NOMO-1 (cell line): Measurements from ENCODE around the gene CELA2B.
"Not testable (repeated sequence)": the region's sequence is repeated elsewhere in the genome, so short reads cannot be mapped to it uniquely, and the experiment has no call there.

Experiments used
- DNase-seq, 2 experiments: peaks; one replicate each; lab custom pipeline; 2025; ENCODE audit not compliant: unreplicated experiment in 2 of 2; lab: John Stamatoyannopoulos, UW

The CELA2B gene

DNA sequence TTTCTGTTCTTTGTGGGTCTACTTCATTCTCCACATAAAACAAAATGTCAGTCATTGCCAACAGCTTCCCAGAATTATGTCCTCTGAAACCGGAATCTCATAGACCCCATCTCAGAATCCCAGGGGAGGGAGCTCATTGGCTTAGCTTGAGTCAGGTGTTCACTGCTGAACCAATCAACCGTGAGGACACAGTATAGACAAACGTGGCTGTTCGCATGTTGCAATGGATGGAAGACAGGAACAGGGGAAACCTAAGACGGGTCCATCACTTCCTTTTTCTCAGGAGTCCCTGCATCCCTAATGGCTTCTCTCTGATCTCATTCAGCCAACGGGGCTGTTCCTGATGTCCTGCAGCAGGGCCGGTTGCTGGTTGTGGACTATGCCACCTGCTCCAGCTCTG, 10.2 kb upstream of the CELA2B start:
- peak in 1 of 2 experiments; percentile 15 for DNase-seq

DNA sequence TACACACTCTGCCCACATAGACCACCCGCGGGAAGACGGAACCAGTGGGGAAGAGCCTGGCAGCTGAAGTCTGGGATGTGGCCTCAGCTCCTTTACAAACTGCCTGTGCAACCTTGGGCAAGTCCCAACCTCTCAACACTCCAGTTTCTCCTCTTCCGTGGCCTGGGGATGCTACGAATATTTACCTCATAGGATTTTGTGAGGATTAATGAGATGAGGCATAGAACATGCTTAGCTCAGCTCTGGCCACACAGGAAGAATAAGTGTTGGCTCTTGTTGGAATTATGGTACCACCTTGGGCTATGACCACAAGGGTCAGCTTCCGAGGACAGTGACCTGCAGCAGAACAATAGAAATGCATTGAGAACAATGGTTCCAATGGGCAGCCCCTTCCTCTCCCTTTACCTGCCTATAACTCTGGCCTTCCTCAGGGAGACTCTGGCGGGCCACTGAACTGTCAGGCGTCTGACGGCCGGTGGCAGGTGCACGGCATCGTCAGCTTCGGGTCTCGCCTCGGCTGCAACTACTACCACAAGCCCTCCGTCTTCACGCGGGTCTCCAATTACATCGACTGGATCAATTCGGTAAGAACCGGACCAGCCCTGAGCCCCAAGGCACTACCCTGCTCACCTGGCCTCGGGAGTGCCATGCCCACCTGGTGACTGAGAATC, 8.8 kb upstream of the CELA2B start:
- DNase-seq = not testable (repeated sequence)

DNA sequence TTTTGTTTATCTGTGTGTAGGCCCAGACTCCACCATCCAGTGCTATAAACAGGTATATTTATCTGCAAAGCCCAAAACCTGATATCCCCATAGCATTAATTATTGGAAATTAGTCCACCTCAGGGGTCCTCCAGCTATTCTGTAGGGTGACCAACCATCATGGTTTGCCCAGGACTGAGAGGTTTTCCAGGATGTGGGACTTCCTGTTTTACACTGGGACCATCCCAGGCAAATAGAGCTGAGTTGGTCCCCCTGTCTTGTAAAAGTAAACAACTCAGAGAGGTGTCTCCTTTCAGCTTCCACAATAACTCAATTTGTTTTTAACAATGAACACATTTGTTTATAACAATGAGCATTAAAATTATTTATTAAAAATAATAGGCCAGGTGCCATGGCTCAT, 7.8 kb upstream of the CELA2B start:
- DNase-seq = no peak

DNA sequence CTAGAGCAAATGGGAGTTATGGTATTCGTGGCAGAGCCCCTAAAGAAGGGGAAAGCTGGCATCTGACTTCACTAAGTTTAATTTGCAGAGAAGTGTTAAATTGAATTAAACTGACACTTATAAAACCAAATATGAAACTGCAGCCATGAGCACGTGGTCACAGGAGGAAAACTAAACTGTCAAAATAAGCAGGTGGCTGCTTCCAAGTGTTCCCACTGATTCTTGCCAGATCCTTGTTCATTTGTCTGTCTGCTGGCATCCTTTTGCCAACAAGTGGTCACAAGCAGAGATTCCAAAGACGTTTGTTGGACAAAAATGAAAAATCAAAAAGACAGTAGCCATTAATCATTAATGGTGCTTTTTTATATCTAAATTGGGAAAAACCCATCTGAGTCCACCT, 6.5 kb upstream of the CELA2B start:
- DNase-seq = no peak

DNA sequence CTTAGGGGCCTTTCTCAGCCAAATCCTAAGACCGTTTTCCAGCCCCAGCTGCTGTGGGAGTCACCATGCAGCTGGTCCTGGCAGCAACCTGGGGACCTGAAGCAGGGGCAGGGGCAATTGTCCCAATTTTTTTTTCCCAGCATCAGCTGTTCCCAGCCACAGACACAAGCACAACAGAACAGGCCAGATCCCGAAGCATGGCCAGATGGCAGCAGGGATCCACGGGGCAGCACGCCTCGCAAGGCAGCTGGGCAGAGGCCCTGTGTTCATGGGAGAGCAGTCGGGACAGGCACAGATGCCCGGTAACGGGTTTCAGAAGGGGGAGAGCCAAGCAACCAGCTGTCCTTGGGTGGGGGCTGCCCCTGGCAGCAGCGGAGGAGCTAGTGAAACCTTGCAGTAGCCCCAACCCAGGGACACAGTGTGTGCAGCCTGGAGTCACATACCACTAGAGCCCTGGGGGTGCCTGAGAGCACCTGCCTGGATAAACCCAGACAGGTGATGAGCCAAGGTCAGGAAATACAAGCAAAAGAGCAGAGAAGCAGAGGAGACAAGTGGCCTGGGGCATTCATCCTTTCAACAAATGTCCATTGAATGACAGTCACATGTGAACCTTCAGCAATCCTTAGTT, 6.0 kb upstream of the CELA2B start:
- DNase-seq = not testable (repeated sequence)

DNA sequence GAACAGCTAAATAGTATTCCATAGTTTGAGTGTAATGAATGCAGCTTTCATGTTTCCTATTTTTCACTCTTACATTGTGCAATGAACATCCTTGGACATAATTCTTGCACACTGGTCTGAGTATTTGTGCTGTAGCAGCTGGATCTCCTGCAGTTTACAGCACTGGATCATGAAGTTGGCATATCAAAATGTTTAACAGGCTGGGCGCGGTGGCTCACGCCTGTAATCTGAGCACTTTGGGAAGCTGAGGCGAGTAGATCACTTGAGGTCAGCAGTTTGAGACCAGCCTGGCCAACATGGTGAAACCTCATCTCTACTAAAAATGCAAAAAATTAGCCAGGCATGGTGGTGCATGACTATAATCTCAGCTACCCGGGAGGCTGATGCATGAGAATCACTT, 4.8 kb upstream of the CELA2B start:
- not testable (repeated sequence) for DNase-seq

DNA sequence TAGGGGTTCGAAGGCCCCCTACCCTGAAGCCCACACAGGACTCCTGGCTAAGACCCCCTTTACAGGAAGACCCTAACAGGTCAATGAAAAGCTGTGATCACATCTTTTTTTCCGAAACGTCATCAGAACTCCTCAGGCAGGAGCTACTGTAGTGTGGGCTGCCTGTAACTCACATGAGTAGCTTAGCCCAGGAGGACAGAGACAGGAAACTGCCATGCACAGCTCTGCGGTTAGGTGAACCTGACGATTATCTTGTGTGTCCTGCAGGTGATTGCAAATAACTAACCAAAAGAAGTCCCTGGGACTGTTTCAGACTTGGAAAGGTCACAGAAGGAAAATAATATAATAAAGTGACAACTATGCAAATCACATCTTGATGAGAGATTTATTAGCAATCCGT, 4.2 kb upstream of the CELA2B start:
- not testable (repeated sequence) for DNase-seq

DNA sequence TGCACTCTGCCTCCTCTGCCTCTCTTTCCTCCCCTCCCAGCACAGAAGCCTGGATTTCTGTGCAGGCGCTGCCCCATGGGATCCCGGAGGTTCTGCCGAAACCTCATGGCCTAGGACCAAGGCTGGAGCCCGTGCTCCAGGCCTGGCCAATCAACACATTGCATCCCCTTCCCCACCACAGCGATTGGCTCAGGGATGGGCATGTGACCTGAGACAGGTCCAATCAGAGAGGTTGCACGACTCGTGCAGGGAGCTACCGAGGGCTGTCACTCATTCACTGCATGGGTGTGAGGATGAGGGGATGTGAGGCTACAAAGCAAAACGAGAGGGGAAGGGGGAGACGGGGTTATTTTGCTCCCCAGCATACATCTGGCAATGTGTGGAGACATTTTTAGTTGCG, 3.3 kb upstream of the CELA2B start:
- no peak for DNase-seq

DNA sequence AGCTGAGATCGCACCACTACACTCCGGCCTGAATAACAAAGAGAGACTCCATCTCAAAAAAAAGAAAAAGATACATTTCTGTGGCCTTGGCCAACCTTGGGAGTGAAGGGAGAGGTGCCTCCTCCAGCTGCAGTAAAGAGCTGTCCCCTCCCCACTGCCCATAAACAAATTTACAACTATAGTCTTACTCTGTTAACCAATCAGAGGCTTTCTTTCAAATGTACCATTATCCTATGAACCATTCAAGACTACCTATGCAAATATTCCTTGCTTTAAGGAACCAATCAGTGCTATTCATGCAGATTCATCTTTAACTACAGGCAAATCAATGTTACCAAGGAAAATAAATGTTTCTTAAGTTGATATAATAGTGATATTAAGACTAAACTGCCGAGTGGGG, 1.0 kb downstream of the CELA2B start:
- no peak for DNase-seq

DNA sequence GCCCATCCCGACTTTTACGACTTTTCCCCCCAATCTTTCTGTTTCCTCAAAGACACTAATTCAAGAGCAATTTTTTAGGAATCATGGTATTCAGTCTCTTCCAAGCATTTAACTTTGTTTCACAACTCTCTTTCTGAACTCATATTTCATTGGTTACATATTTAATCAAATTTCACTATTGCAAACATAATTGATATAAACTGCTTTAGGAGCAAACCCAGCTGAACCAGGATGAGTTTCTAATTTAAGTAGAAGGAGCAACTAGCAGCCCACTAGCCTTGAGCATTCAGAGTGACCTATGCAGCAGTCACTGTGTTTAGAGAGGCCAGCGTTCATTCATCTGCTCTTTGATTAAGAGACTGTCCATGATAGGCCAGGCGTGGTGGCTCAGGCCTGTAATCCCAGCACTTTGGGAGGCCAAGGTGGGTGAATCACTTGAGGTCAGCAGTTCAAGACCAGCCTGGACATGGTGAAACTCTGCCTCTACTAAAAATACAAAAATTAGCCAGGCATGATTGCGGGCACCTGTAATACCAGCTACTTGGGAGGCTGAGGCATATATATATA, 1.8 kb downstream of the CELA2B start:
- DNase-seq = no peak

DNA sequence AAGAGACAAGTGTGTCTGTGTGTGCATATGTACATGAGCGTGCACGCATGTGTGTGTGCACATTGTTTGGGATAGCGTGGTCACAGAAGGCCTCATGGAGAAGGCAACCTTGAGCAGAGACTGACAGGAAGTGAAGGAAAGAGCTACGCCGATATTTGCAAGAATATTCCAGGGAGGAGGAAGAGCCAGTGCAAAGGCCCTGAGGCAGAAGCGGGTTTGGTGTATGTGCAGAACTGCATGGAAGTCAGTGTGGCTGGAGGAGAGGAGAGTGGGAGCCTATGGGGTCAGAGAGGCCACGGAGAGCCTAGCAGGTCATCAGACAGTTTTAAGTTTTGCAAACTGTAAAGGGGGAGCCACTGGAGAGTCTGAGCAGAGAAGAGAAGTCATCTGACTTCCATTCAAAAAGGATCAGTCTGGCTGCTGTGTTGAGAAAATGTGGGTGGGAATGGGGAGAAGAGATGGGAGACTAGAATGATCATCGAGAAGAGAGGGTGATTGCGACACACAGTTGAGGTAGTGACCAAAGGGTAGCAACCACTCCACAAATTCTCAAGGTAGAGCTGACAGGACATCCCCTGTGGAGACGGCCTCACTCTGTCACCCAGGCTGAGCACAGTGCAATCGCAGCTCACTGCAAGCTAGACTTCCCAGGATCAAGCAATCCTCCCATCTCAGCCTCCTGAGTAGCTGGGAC, 3.9 kb downstream of the CELA2B start:
- no peak for DNase-seq

DNA sequence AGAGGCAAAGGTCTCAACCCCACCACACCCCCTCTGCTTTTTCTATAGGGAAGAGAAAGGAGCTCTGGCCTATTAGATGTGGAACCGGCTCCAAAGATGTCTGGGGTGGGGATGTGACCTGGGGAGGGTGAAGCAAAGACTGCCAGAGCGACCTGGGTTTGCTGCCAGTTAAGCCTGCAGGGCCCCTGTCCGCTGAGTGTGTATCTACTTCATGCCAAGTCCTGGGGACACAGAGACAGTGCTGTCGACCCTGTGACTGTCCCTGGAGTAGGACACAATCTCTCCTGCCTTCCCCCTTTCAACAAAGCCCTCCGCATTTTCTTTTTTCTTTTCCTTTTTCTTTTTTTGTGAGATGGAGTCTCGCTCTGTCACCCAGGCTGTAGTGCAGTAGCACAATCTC, 6.6 kb downstream of the CELA2B start:
- DNase-seq = not testable (repeated sequence)

DNA sequence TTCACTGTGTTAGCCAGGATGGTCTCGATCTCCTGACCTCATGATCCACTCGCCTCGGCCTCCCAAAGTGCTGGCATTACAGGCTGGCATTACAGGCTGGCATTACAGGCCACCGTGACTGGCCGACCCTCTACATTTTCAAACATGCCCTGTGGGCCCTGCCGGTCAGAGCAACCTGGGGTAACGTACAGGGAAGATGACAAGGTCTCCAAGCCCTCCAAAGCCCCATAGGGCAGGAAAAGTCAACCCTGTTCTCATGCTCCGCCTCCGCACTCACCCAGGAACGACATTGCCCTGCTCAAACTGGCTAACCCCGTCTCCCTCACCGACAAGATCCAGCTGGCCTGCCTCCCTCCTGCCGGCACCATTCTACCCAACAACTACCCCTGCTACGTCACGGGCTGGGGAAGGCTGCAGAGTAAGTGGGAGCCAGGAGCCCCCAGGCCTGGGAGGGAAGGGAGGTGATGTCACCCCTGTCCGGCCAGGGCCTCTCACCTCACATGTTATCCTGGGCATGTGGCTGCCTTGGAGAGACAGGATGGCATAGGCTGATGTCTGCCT, 7.2 kb downstream of the CELA2B start:
- not testable (repeated sequence) for DNase-seq

DNA sequence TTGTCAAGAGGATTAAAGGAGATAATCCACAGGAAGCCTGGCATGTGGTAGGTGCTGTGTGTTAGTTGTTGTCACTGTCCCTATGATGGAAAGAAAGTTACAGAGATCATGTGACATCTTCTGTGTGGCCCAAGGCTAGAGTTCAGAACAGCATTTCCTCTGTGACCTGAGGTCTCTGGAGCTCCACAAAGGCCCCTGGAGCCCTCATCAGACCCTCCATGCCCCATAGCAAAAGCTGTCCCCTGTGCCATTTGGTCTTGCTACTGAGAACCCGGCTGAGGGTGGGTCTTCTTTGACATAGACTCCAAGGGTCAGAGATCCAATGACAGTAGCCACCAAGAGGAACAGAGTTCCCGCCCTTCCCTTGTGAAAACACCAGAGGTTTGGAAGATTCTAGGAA, 8.1 kb downstream of the CELA2B start:
- no peak for DNase-seq

DNA sequence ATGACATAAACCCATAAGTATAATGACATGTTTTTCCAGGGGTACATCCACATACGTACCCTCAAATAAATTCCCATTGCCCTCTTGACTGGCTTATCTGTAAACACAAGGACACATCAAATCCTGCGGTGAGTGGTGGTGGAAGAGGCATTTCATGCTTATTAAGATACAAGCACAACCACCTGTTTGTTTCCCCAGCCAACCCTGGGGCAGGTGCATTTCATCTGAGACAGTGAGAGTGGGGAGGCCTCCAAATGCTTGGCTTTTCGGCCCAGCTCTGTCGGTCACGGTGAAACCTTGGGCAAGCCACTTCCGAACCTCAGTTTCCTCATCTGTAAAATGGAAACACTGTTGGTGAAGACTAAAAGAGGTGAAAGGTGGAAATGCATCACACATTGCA, 8.5 kb downstream of the CELA2B start:
- not testable (repeated sequence) for DNase-seq

DNA sequence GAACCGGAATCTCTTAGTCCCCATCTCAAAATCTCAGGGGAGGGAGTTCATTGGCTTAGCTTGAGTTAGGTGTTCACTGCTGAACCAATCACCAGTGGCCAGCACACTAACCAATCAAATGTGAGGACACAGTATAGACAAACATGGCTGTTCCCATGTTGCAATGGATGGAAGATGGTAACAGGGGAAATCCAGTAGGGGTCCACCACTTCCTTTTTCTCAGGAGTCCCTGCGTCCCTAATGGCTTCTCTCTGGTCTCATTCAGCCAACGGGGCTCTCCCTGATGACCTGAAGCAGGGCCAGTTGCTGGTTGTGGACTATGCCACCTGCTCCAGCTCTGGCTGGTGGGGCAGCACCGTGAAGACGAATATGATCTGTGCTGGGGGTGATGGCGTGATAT, 9.7 kb downstream of the CELA2B start:
- no peak for DNase-seq

DNA sequence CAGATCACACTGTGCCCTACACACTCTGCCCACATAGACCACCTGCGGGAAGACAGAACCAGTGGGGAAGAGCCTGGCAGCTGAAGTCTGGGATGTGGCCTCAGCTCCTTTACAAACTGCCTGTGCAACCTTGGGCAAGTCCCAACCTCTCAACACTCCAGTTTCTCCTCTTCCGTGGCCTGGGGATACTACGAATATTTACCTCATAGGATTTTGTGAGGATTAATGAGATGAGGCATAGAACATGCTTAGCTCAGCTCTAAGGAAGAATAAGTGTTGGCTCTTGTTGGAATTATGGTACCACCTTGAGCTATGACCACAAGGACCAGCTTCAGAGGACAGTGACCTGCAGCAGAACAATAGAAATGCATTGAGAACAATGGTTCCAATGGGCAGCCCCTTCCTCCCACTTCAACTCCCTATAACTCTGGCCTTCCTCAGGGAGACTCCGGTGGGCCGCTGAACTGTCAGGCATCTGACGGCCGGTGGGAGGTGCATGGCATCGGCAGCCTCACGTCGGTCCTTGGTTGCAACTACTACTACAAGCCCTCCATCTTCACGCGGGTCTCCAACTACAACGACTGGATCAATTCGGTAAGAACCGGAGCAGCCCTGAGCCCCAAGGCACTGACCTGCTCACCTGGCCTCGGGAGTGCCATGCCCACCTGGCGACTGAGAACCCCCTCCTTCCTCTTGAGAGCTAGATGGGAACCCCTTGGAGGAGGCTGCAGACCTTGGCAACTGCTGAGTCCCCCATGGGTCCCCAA, 11.1 kb downstream of the CELA2B start:
- not testable (repeated sequence) for DNase-seq

DNA sequence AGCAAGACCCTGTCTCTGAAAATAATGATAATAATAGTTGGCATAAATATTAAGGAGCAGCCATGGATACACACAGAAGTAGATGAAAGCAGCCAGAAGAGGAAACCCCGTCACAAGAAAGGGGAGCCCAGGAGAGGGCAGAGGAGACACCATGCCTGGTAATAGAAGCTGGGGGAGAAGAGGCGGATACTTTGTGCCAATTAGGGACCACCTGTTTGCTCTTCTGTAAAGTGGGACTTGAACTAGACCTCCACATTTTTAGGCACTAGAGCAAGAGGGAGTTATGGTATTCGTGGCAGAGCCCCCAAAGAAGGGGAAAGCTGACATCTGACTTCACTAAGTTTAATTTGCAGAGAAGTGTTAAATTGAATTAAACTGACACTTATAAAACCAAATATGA, 12.5 kb downstream of the CELA2B start:
- no peak for DNase-seq

DNA sequence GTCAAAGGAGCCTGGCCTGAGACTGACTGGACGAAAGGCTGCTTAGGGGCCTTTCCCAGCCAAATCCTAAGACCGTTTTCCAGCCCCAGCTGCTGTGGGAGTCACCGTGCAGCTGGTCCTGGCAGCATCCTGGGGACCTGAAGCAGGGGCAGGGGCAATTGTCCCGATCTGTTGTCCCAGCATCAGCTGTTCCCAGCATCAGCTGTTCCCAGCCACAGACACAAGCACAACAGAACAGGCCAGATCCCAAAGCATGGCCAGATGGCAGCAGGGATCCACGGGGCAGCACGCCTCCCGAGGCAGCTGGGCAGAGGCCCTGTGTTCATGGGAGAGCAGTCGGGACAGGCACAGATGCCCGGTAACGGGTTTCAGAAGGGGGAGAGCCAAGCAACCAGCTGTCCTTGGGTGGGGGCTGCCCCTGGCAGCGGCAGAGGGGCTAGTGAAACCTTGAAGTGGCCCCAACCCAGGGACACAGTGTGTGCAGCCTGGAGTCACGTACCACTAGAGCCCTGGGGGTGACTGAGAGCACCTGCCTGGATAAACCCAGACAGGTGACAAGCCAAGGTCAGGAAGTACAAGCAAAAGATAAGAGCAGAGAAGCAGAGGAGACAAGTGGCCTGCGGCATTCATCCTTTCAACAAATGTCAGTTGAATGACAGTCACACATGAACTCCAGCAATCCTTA, 13.3 kb downstream of the CELA2B start:
- no peak for DNase-seq

DNA sequence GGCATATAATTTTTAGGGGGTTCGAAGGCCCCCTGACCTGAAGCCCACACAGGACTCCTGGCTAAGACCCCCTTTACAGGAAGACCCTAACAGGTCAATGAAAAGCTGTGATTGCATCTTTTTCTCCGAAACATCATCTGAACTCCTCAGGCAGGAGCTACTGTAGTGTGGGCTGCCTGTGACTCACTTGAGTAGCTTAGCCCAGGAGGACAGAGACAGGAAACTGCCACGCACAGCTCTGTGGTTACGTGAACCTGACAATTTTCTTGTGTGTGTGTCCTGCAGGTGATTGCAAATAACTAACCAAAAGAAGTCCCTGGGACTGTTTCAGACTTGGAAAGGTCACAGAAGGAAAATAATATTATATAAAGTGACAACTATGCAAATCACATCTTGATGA, 15.1 kb downstream of the CELA2B start:
- not testable (repeated sequence) for DNase-seq
